OCI-LY7 (cell line): ENCODE measurements around the gene EFNA3. TPM values are rescaled to one million over a fixed set of nuclear protein-coding genes. Genes with fewer than 3 reads are reported as not detected.

Source experiments
- BruUV-seq: library from RNA; stranded (reverse); fragments of 400-500 nt; replicated peaks from 2 replicates; lab custom pipeline; 2021; lab: Mats Ljungman, UMichigan
- CTCF ChIA-PET: fragments of 300-600 bp; sonication (Branson Sonifier 250); formaldehyde crosslinking; loops from one replicate; lab custom pipeline; 2022; ENCODE audit warnings: antibody characterized with exemption; ENCODE audit not compliant: unreplicated experiment; lab: Charles Lee
- POLR2A ChIA-PET: fragments of 300-600 bp; sonication (Branson Sonifier 250); formaldehyde crosslinking; loops from one replicate; lab custom pipeline; 2022; ENCODE audit warnings: antibody characterized with exemption; lab: Charles Lee
- DNase-seq: peaks from one replicate; pipeline ENCODE4 v3.0.0-alpha.2; 2015; ENCODE audit warnings: low spot score
- H2AFZ ChIP-seq: fragments of 200-600 bp; sonication (generic), shearing (Covaris generic); 2 replicates; pipeline ENCODE4 v1.6.1; 2014; ENCODE audit warnings: mild to moderate bottlenecking, antibody characterized with exemption, low read length, moderate library complexity
- H3K27ac ChIP-seq: fragments of 200-600 bp; sonication (generic); 2 replicates; pipeline ENCODE4 v1.5.1; 2014; ENCODE audit warnings: mixed run types, low read depth, mild to moderate bottlenecking, moderate library complexity, low read length, inconsistent platforms; ENCODE audit not compliant: poor library complexity, severe bottlenecking
- H3K36me3 ChIP-seq: fragments of 200-600 bp; sonication (generic); 2 replicates; pipeline ENCODE4 v1.6.1; 2014; ENCODE audit warnings: mild to moderate bottlenecking, antibody characterized with exemption, low read length, moderate library complexity, mixed read lengths; ENCODE audit not compliant: insufficient read depth
- H3K4me1 ChIP-seq: fragments of 200-600 bp; sonication (generic); 2 replicates; pipeline ENCODE4 v1.5.1; 2014; ENCODE audit warnings: mild to moderate bottlenecking, low read length; ENCODE audit not compliant: insufficient read depth, poor library complexity, severe bottlenecking
- H3K4me2 ChIP-seq: fragments of 200-600 bp; sonication (generic); 2 replicates; pipeline ENCODE4 v1.6.1; 2014; ENCODE audit warnings: mild to moderate bottlenecking, low read length
- H3K4me3 ChIP-seq: fragments of 200-600 bp; sonication (generic); 2 replicates; pipeline ENCODE4 v1.5.1; 2014; ENCODE audit warnings: mild to moderate bottlenecking, low read depth, low read length; ENCODE audit not compliant: poor library complexity, severe bottlenecking
- H3K79me2 ChIP-seq: fragments of 200-600 bp; sonication (generic); 2 replicates; pipeline ENCODE4 v1.6.1; 2016; ENCODE audit warnings: low read depth, mild to moderate bottlenecking, low read length, moderate library complexity, mixed read lengths; ENCODE audit not compliant: insufficient read depth
- H3K9me2 ChIP-seq: fragments of 200-600 bp; sonication (generic); 2 replicates; pipeline ENCODE4 v1.6.1; 2016; ENCODE audit warnings: mild to moderate bottlenecking, low read length, mixed read lengths; ENCODE audit not compliant: insufficient read depth
- H3K9me3 ChIP-seq: fragments of 200-600 bp; sonication (generic); 2 replicates; pipeline ENCODE4 v1.6.1; 2014; ENCODE audit warnings: mild to moderate bottlenecking, mixed run types, low read length, mixed read lengths
- H4K20me1 ChIP-seq: fragments of 200-600 bp; sonication (generic); 2 replicates; pipeline ENCODE4 v1.6.1; 2014; ENCODE audit warnings: mild to moderate bottlenecking, antibody characterized with exemption, low read length, moderate library complexity, mixed read lengths; ENCODE audit not compliant: insufficient read depth
- EZH2phosphoT487 ChIP-seq: fragments of 200-600 bp; sonication (generic); IDR thresholded peaks from 2 replicates; pipeline ENCODE4 v1.6.1; 2018; ENCODE audit warnings: low read depth, borderline replicate concordance, mild to moderate bottlenecking, mixed run types, antibody characterized with exemption, low read length, moderate library complexity, mixed read lengths
- intact Hi-C: fragments of 100-400 bp; cut with micrococcal nuclease; formaldehyde crosslinking; loops from one replicate; pipeline ENCODE4 v1.10.0; 2022; ENCODE audit not compliant: unreplicated experiment
- total RNA-seq, 2 experiments: library from RNA; depleted of rRNA in 1 of 2; stranded (reverse); fragments of >200 nt in 1 of 2; shearing (Covaris generic) in 1 of 2; gene quantifications; 2 replicates each; pipeline ENCODE4 v1.2.3, GENCODE V29; 2014 to 2022
- TF ChIP-seq, protein P1 (sequence below): fragments of 200-600 bp; sonication (generic); conservative IDR thresholded peaks from 2 replicates; pipeline ENCODE4 v1.5.1; 2014; ENCODE audit warnings: mild to moderate bottlenecking, antibody characterized with exemption, low read length, moderate library complexity, mixed read lengths

EFNA3 gene
- total RNA-seq, 2 experiments from 2014 or later = 6.7 to 10.8 TPM

DNA sequence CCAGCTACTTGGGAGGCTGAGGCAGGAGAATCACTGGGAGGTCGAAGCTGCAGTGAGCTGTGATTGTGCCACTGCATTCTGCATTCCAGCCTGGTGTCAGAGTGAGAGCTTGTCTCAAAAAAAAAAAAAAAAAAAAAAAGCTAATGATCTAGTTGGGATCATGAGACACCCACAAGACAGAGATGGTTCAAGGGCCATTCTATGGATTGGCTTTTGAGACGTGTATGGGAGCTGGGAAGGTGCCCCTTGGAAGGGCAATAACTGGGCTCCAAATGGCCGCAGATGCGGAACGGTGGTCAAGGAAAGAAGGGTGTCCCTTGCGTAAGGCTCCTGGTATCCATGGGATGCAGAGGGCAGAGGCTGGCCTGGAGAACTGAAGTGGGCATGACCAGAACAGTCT, 34.3 kb upstream of the EFNA3 start:
- no peaks in the 10 kb centered on the region for H3K9me3 ChIP-seq
- BruUV-seq = no TSS peak
- no peaks in the 10 kb centered on the region for H3K9me2 ChIP-seq
- peaks cover 7% of the 10 kb centered on the region for H3K4me1 ChIP-seq
- H3K4me3 ChIP-seq = no peak overlapping the region
- H2AFZ ChIP-seq = no peak overlapping the region
- H4K20me1 ChIP-seq = no peaks in the 10 kb centered on the region
- ChIA-PET POLR2A (interaction anchor here (0.6 to 1.4 kb wide), 9 partner anchors 8 to 484 kb away, joined by 3 to 6 read pairs (median 3); partner anchors contain the start of genes CKS1B and EFNA4), CTCF (interaction anchor here (0.6 to 1.7 kb wide), 7 partner anchors 13 to 163 kb away, joined by 3 to 11 read pairs (median 3); partner anchors contain the start of gene PMVK)
- TF ChIP-seq, protein P1, sequence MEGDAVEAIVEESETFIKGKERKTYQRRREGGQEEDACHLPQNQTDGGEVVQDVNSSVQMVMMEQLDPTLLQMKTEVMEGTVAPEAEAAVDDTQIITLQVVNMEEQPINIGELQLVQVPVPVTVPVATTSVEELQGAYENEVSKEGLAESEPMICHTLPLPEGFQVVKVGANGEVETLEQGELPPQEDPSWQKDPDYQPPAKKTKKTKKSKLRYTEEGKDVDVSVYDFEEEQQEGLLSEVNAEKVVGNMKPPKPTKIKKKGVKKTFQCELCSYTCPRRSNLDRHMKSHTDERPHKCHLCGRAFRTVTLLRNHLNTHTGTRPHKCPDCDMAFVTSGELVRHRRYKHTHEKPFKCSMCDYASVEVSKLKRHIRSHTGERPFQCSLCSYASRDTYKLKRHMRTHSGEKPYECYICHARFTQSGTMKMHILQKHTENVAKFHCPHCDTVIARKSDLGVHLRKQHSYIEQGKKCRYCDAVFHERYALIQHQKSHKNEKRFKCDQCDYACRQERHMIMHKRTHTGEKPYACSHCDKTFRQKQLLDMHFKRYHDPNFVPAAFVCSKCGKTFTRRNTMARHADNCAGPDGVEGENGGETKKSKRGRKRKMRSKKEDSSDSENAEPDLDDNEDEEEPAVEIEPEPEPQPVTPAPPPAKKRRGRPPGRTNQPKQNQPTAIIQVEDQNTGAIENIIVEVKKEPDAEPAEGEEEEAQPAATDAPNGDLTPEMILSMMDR = no peak
- TF ChIP-seq EZH2phosphoT487 = no peak
- H3K36me3 ChIP-seq = no peaks in the 10 kb centered on the region
- DNase-seq = no peak
- no peak overlapping the region for H3K27ac ChIP-seq
- intact Hi-C loops = loop anchor here (2.0 kb wide), 1 partner anchor 16 kb away; no protein-coding TSS in a partner anchor
- no peak overlapping the region for H3K4me2 ChIP-seq
- H3K79me2 ChIP-seq = no peaks in the 10 kb centered on the region

DNA sequence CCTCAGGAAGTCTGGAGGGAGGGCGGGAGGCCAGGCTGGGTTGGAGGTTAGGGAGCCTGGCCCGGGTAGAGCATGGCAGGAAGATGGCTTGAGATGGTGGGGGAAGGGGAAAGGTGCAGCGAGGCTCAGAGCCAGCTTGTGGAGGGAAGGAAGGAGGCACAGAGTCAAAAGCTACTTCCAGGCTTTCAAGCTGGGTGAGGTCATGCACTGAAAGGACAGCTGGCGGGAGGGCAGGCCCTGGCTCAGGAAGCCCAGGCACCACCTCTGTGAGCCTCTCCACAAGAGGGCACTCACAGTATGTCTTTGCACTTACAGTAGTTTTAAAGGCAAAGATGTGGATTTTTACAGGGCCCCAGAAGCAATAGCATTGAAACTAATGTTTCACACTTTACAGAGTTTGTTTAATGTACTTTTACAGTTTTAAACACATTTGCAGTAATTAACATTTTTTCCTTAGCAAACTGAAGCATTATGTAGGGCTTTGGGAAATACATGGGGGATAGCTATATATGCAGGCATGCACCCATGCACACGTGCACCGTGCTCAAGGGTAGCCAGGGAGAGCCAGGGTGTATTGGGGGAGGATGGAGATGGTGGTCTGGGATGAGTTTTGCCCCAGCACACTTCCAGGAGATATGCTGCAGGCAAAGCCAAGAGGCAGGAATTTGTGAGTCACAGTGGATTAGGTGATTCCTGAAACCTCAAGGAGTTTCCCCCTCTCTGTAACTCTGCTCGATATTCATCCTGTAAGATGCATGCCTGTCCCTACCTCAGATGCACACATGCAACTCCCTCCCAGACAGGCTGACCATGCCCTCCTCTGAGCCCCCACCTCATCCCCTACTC, 33.6 kb upstream of the EFNA3 start:
- TF ChIP-seq EZH2phosphoT487 = no peak
- TF ChIP-seq, protein P1 = peak; percentile 88
- no TSS peak for BruUV-seq
- Histone ChIP-seq H3K9me2 (no peaks in the 10 kb centered on the region), H3K79me2 (no peaks in the 10 kb centered on the region), H3K4me2 (no peak overlapping the region), H3K9me3 (no peaks in the 10 kb centered on the region), H3K4me3 (no peak overlapping the region), H3K36me3 (no peaks in the 10 kb centered on the region), H4K20me1 (no peaks in the 10 kb centered on the region), H2AFZ (no peak overlapping the region), H3K4me1 (peaks cover 11% of the 10 kb centered on the region), H3K27ac (no peak overlapping the region)
- intact Hi-C loops = loop anchor here (1.0 to 2.0 kb wide), 2 partner anchors 16 to 39 kb away; no protein-coding TSS in a partner anchor
- DNase-seq = peak; percentile 81
- POLR2A ChIA-PET = interaction anchor here (0.7 to 1.4 kb wide), 6 partner anchors 8 to 485 kb away, joined by 3 to 6 read pairs (median 4); partner anchors contain the start of gene EFNA4
- CTCF ChIA-PET = interaction anchor here (0.6 to 1.7 kb wide), 6 partner anchors 12 to 164 kb away, joined by 3 to 11 read pairs (median 4); no protein-coding TSS in a partner anchor
